ENCODE results near the gene MYH7B.

Gene MYH7B

GRCh38 chr20:34977365-34978091 is 21.9 kb downstream of the MYH7B start:
- peak; percentile 39 for DNase-seq

GRCh38 chr20:34978092-34978744 is 22.6 kb downstream of the MYH7B start:
- DNase-seq, result peak; percentile 9

- DNase-seq, result peak; percentile 31
Measured at GRCh38 chr20:34979366-34980153, 23.9 kb downstream of the MYH7B start.

GRCh38 chr20:34980543-34981233 is 25.0 kb downstream of the MYH7B start:
- peak; percentile 57 for DNase-seq

GRCh38 chr20:34982270-34983088 is 26.8 kb downstream of the MYH7B start:
- DNase-seq, result peak; percentile 20

GRCh38 chr20:34983089-34983820 is 27.6 kb downstream of the MYH7B start:
- peak; percentile 17 for DNase-seq

GRCh38 chr20:34983995-34984735 is 28.5 kb downstream of the MYH7B start:
- peak; percentile 34 for DNase-seq

- peak; percentile 36 for DNase-seq
Measured at GRCh38 chr20:34984756-34985261, 29.1 kb downstream of the MYH7B start.

GRCh38 chr20:34985461-34986310 is 30.0 kb downstream of the MYH7B start:
- peak; percentile 43 for DNase-seq

- peak; percentile 28 for DNase-seq
Measured at GRCh38 chr20:34986311-34987287, 30.9 kb downstream of the MYH7B start.

GRCh38 chr20:34987288-34988190 is 31.9 kb downstream of the MYH7B start:
- DNase-seq, result no peak

- DNase-seq, result no peak
Measured at GRCh38 chr20:34988191-34988540, 32.5 kb downstream of the MYH7B start.

GRCh38 chr20:34989118-34989517 is 33.5 kb downstream of the MYH7B start:
- no peak for DNase-seq

- no peak for DNase-seq
Measured at GRCh38 chr20:34989670-34990069, 34.0 kb downstream of the MYH7B start.

- no peak for DNase-seq
Measured at GRCh38 chr20:34990231-34990630, 34.6 kb downstream of the MYH7B start.

GRCh38 chr20:34990661-34991214 is 35.1 kb downstream of the MYH7B start:
- no peak for DNase-seq

All from left hindlimb (tissue), 1 donor.